NCI-H446 (cell line): Measurements from ENCODE around the gene ENKUR.
A peak's percentile ranks its signal among the peaks of the same experiment; 100 is the strongest.

Experiments used
- DNase-seq, 2 experiments: peaks; one replicate each; lab custom pipeline; 2025; lab: John Stamatoyannopoulos, UW

The ENKUR gene

DNA sequence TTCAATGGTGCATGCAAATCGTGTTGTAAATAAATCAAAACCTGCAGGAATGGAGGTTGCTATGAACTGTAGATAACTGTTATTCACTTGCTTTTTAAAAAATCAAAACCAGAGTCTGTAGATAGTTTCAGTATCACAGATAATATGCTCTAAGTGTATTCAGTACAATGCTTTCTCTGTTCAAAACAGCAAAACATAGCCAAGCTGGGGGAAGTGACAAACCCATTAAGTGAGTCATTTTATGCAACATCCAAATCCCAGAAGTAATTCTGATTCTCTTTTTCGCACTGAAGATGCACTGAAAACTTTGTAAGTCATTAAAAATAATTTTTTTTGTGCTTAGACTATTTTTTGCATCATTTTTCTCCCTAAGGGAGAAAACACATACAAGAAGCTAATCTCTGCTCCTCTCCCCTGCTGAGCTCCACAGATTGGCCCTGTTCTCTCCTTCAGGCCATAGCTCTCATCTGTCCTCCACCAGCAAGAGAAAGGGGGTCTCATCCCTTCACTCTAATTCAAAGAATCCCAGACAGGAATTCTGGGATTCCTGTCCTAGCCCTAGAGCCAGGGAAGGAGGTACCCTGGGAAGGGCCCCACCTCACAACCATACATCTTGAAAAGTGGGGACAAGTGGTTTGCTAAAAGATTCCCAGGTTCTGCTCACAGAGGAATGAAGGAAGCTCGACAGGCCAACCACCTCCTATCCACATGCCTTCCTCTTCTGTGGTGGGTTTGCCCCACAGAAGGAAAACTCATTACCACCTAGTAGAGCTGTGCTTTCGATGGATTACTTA lies 68.5 kb downstream of the ENKUR start:
- DNase-seq, result no peak

DNA sequence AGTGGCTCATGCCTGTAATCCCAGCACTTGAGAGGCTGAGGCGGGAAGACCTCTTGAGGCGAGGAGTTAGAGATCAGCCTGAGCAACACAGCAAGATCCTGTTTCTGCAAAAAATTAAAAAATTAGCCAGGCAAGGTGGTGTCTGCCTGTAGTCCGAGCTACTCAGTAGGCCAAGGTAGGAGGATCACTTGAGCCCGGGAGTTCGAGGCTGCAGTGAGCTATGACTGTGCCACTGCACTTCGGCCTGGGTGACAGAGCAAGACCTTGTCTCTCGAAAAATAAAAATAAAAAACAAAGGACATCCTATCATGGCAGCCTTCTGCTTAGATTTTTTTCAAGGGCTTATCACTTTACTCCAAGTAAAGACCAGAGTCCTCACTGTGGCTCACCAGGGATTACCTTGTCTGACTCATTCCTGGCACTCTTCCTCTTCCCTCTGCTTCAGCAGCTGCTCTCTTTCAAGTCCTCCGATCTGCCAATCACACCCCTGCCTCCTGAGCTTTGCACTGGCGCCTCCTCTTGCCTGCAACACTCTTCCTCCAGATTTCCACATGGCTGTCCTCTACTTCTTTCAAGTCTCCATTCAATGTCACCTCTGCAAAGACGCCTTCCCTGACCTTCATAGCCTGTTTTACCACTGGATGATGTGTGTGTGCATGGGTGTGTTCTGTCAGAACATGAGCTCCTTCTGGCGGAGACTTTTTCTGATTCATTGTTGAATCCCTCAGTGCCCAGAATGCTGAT lies 71.3 kb downstream of the ENKUR start:
- peak in 1 of 2 experiments; percentile 64 for DNase-seq

DNA sequence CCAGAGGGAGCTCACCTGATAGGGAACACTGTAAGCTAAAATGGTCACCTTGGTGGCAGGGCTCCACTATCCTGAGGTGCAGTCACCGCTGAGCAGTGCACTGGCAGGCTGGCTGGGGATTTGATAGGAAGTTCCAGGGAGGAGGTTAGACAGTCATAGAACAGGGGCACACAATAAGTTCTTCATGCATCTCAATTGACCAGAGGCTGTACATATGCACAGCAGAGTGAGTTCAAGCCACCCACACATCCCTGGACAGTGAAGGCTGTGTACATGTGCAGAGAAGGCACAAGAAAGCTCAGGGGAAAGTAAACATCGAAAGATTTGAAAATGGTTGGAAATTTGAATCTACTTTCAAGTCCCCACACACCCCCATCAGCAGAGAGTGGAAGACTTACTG lies 77.4 kb downstream of the ENKUR start:
- no peak for DNase-seq

DNA sequence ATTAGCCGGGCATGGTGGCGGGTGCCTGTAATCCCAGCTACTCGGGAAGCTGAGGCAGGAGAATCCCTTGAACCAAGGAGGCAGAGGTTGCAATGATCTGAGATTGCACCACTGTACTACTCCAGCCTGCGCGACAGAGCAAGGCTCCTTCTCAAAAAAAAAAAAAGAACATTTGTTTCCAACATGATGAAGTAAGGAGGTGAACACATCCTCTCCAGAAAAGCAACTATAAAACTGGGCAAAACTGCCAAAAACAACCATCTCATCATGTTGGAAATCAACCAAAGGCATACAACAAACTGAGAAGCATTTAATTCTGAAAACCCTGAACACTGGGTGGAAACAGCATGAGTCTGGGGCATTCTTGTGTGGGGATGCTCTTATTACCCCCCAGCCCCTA lies 77.9 kb downstream of the ENKUR start:
- DNase-seq, result no peak

DNA sequence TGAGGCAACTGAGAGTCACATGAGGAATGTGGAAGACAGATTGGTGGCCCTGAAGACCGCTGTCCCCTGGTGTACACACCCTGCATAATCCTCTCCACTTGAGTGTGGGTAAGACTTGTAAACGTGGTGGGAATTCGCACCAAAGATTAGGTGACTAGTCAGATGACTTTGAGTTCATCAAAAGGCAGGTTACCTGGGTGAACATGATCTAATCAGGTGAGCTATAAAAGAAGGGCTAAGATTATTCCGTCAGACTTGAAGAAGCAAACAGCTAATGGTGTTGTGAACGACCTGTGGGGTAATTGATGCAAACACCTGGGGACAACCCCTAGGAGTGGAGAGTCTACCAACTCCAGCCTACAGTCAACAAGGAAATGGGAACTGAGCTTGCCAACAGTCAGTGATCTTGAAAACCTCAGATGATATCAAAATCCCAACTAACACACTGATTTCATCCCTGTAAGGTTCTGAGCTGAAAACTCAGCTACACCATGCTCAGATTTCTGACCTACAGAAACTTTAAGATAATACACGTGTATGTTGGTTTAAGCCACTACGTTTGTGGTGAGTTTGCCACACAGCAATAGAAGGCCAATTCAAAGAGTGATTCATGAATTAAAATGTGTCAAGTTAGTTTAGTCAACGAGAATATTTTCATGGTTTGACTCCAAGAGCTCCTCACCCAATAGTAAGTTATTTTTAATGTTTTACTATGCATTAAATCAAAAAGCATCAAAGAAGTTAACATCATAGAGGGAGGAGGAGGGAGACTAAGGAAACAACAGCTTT lies 80.3 kb downstream of the ENKUR start:
- no peak for DNase-seq
